NCI-H2196 (cell line): ENCODE data around the gene CAMTA1.
"Not testable (repeated sequence)": the region's sequence is repeated elsewhere in the genome, so short reads cannot be mapped to it uniquely, and the experiment has no call there.

Experiments
- DNase-seq: peaks from one replicate; lab custom pipeline; 2025; ENCODE audit not compliant: unreplicated experiment; lab: John Stamatoyannopoulos, UW

The CAMTA1 gene

GRCh38 chr1:7587108-7587772 is 802.0 kb downstream of the CAMTA1 start:
- no peak for DNase-seq

DNA sequence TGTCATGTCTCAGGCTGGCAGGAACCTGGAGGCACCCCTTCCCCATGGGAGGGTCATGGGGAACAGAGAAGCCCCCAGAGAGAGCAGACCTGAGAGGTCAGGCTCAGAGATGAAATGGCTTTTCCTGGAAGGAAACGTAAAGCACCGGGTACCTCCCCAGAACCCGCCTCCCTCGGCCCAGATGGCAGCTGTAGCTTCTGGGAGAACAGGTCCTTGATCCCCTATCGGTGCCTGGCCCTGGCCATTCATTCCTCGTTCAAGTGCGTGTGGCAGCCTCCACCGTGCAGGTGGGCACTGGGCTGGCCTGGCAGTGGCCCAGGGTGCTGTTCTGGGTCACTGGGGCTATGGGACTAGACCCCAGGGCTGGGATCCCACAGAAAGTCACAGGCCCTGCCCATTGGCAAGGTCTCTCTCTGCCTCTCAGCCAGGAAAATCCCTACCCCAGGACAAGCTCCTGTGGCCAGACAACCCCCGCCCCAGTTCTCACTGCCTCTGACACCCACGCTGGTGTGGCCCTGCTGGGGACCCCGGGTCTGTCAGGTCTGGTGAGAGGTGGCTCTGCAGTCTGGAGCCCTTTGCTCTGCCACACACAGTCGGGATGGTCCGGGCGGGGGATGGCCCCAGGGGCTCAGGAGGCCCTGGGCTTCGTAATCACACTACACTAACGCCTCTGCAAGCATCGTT is 802.7 kb downstream of the CAMTA1 start:
- no peak for DNase-seq

- no peak for DNase-seq
Observed at GRCh38 chr1:7588457-7588827, 803.2 kb downstream of the CAMTA1 start.

DNA sequence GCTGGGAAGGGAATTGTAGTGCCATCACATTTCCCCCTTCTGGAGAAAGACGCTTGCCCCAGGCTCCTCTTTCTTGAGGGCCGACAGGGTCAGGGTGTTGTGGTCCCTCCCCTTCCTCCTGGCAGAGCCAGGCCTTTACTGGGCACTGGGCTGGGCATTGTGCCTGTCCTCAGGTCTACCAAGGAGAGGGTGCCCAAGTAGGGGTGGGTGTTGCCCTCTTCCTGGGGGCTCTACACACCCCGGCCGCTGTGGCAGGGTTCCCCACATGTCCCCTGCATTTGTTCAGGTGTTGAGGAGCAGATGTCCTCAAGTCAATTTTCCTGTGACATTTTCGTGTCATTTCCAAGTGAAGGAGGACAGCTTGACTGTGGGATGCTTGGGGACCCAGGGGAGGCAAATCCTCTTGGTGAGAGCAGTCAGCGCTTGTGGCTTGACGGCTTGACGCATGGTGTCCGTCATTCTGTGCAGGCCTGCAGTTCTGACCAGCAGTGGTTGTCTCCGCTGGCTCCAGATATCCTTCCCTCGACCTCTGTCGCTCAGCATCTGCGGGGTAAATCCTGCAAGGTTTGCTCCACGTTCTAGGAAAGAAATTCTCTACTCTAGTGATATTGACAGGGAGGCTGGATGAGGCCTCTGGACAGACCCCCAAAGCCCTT is 804.0 kb downstream of the CAMTA1 start:
- DNase-seq = no peak

DNA sequence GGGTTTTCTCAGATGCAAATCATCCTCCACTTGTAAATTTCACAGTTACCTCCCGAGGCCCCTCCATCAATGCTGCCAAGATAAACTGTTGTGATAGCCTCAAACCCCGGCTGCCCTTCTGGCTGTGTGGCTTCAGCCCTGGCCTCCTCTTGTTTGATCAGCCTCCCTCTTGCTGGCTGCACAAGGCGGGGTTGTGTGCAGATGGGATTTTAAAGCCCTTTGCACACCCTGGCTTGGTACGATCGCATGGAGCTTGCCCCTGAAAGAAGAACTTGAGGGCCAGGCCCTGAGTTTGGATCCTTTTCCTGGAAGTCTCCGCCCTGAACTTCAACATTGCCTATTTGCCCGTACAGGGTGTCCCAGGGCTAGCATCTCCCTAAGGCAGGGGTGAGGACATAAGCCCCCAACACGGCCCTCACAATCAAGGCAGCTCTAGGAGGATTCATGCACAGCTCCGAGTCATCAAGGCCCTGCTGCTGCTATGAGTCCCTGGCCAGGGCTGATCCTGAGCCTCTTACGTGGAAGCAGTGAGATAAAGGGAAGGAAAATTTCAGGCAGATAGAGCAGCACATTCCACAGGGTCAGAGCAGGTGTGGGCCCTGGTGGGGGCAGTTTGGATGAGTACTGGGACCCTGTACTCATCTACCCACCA is 804.6 kb downstream of the CAMTA1 start:
- DNase-seq = no peak

- DNase-seq = no peak
Observed at GRCh38 chr1:7590426-7590790, 805.2 kb downstream of the CAMTA1 start.

DNA sequence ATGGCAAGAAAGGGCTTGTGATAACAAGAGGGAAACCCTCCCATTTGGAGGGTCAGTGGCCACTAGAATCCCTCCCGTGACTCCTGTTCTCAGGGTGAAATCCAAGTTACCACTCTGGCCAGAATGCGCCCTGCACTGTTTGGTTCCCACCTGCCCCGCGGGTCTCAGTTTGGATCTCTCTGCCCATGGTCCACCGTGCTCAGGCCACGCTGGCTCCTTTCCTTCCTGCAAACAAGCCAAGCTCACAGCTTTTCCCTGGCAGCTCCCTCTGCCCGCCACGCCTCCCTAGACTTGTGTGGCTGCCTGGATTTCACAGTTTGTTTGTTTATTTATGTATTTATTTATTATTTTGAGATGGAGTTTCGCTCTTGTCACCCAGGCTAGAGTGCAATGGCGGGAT is 806.3 kb downstream of the CAMTA1 start:
- no peak for DNase-seq

DNA sequence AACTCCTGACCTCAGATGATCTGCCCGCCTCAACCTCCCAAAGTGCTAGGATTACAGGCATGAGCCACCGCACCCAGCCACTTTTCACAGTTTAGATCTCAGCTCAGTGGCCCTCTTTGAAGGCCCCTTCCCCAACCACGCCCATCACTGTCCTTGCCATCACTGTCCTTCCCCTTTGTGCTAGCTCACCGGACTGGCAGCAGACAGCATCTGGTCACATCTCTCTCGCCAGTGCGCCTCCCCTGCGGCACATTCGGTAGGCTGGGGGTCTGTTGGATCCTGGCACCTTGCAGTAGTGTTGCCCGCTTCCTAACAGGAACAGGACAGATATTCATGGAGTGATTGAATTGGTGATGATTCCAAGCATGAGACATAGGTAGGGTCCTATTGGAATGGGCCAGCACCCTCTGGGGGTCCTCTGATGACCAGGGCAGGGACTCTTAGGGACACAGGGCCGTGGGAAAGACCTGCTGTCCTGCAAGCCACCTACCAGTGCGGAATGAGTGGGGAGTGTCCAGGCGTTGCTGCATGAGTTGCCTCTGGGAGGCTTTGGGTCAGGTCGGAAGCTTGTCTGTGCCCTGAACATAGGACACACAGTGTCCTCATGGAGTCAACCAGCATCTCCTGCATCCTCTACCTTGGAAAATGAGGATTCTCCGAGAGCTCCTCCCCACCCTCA is 807.0 kb downstream of the CAMTA1 start:
- DNase-seq = no peak

DNA sequence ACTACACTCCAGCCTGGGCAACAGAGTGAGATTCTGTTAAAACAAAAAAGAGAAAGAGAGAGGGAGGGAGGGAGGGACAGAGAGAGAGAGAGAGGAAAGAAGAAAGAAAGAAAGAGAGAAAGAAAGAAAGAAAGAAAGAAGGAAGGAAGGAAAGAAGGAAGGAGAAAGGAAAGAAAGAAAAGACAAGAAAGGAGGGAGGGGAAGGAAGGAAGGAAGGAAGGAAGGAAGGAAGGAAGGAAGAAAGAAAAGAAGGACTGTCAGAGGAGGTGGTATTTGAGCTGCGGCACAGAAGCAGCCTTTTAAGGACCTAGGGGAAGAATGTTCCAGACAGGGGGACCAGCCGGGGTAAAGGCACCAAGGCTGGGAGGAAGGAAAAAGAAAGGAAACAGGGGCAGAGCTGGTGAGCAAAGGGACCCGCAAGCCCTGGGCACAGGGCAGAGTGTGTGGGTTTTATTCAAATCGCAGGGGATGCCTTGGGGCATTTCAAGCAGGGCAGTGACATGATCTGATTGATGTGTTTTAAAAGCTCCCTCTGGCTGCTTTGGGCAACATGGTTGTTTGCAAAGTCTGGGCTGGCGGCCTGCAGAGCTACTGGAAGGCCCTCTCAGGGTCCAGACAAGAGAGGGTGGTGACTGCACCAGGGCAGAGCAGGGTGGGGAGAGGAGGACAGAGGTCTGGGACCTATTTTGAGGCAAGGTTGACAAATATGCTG is 808.9 kb downstream of the CAMTA1 start:
- no peak for DNase-seq

DNA sequence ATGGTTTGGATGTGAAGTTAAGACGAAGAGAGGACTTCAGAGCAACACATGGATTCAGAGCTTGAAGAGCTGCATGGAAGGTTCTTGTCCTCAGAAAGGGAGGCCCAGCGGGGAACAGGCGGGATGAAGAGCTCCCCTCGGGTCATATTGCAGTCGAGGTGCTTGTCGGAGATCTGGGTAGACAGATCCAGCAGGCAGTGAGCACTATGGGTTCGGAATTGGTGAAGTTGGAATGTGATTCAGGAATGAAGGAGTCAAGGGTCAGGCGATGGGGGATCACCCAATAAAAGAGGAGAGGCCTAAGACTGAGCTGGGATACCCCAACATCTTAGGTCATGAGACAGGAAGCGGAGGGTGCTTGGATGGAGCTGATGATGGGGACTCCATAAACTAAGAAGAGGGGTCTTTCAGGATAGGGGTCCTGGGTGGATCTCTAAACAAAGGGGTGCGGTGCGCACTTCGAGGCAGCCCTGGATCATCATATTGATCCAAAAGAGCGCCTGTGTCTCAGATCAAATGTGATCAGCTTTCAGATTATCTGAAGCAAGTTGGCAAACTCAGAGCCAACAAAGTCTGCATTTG is 809.6 kb downstream of the CAMTA1 start:
- no peak for DNase-seq

DNA sequence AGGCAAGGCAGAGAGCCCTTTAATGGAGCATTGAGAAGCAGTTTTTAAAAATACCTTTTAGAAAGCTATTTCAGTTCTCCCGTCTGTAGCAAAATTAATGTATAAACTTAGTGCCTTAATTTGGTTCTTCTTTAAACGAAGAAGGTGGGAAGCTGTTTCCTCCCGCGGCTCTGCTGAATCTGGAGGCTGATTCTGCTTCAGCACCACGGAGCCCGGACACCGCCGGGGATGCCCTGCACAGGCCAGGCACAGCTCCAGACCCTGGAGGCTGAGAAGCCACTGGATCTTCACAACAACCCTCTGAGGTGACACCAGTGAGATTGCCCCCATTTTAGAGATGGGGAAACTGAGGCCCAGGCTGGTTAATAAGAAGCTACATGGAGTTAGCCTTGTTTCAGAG is 810.1 kb downstream of the CAMTA1 start:
- no peak for DNase-seq

- DNase-seq = no peak
Observed at GRCh38 chr1:7596126-7596965, 811.1 kb downstream of the CAMTA1 start.

GRCh38 chr1:7598058-7598457 is 812.8 kb downstream of the CAMTA1 start:
- DNase-seq = not testable (repeated sequence)

DNA sequence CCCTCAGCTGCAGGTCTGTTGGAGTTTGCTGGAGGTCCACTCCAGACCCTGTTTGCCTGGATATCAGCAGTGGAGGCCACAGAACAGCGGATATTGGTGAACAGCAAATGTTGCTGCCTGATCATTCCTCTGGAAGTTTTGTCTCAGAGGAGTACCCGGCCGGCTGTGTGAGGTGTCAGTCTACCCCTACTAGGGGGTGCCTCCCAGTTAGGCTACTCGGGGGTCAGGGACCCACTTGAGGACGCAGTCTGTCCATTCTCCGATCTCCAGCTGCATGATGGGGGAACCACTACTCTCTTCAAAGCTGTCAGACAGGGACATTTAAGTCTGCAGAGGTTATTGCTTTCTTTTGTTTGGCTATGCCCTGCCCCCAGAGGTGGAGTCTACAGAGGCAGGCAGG is 819.7 kb downstream of the CAMTA1 start:
- not testable (repeated sequence) for DNase-seq

DNA sequence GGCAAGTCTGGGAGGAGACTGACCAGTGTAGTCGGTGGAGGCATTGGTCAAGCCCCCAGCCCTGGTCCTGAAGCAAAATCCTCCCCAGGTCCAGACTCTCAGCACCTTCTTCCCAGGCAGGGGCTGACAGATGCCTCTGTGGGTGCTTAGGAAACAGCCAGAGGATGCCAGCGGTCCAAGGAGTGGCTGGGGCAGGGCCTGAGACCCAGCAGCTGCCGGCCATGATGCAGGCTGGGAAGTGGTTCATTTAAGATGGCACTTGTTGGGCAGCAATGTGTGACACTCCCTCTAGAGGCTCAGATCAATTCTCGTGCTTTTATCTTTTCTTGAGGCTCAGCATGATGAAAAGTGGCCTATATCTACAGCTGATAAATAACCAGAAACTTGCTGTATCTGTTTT is 820.8 kb downstream of the CAMTA1 start:
- DNase-seq = no peak

- DNase-seq = no peak
Observed at GRCh38 chr1:7607097-7607496, 821.8 kb downstream of the CAMTA1 start.

DNA sequence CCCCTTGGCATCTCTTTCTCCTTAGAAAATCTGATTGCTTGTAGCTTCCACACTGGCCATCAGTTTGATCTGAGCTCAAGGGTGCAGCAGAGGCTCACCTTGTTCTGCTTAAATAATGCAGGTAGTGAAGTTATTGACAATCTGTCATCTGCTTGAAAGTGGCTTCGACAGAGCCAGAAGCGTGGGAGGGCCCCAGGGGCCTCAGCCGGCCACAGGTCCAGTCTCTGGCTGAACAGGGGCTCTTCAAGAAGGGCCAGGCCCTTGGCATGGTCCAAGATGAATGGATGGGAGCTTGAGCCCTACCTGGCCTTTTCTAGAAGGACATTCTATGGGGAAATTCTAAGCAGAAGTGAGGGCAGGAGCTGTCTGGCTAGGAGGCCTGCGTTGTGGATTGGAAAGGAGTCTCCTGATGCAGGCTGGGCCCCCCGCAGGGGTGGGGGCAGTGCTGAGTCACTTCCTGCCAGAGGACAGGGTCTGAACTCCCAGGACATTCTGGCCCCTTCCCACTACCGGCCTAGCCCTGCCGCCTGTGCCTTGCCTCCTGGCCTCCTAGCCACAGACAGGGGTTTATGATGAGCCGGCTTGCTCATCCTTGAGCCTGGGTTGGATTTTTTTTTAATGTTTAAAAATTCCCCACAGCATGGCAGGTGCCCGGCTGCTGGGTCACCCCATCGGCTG is 823.5 kb downstream of the CAMTA1 start:
- DNase-seq = no peak

DNA sequence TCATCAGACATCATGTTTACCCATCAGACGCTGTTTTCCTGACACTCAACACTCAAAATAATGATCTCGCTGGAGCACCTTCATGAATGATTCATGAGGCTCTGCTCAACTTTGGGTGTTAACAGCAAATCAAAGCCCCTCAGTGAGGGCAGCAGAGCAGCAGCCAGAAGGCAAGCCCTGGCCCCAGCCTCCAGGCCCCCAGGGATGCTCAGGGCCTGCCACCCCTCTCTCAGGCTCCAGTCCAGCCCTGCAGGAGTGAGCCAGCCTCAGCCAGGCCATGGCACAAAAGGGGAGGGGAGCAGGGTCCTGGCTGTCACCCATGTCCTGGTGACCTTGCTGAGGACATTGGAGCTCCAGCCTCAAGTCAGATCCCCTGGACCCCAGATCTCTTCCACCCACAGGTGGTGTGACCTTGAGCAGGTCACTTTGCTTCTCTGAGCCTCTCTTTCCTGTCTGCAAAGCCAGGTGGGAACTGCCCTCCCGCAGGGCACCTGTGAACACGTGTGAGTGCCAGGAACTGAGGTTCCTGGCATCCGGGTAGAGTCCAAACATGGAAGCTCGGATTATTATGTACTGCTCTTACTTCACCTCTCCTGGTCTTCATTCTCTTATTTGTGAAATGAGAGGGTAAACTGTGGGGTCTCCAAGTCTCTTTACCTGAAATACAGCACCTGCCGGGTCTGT is 824.2 kb downstream of the CAMTA1 start:
- no peak for DNase-seq
